ENCODE measurements around the gene USPL1.

DNA sequence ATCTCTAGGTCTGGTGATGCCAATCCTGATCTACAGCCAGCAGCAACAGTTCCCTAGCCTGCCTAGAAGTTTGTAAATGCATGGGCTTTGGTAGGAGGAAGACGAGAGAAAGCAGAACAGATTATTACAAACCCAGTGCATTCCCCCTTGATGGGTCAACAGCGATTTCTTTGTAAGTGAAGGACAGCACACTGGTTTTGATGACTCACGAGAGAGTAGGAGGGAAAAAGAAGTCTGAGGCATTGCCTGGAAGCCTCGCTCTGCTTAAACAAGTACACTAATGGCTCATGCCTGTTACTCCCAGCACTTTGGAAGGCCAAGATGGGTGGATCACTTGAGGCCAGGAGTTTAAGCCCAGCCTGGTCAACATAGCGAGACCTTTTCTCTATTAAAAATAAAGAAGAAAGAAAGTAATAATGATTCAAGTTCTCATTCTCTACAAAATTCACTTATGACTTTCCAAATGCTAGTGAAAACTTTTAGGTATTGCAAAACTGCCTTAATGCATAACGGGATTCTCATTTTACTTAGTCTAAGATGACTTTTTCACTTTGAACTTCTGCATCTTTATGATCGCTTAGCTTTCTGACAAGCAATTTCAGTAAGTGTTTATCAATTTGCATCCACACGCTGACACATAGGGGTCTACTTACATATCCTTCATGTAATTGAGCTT, 47.7 kb upstream of the USPL1 start:
- TF ChIP-seq, protein P1, sequence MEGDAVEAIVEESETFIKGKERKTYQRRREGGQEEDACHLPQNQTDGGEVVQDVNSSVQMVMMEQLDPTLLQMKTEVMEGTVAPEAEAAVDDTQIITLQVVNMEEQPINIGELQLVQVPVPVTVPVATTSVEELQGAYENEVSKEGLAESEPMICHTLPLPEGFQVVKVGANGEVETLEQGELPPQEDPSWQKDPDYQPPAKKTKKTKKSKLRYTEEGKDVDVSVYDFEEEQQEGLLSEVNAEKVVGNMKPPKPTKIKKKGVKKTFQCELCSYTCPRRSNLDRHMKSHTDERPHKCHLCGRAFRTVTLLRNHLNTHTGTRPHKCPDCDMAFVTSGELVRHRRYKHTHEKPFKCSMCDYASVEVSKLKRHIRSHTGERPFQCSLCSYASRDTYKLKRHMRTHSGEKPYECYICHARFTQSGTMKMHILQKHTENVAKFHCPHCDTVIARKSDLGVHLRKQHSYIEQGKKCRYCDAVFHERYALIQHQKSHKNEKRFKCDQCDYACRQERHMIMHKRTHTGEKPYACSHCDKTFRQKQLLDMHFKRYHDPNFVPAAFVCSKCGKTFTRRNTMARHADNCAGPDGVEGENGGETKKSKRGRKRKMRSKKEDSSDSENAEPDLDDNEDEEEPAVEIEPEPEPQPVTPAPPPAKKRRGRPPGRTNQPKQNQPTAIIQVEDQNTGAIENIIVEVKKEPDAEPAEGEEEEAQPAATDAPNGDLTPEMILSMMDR (conservative IDR thresholded peaks at IDR 0.05; ENCODE audit: low read depth, low read length) = no peak
- TF ChIP-seq EZH2phosphoT487 (IDR thresholded peaks at IDR 0.05; ENCODE audit: borderline replicate concordance, low read length) (no peak), EZH2 (IDR thresholded peaks at IDR 0.05; ENCODE audit: low read length, unreplicated experiment) (no peak)
